ENCODE measurements around the gene MORN1.

DNA sequence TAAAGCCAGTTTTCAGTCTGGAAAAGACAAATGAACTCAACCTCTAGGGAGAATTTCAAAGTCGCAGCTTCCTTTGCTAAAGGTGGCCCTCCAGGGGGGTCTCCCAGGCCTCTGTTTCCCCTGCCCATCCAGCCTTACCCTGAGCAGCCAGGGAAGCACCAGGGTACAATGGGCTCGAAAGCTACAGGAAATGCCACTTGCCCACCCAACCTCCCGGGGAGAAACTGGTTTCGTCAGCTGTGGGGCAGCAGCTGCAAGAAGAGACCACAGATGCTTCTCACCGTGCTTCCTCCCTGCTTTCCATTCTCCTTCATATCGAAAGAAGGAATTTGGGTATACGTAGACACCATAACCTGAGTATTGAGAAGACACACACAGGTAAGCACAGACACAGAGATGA is 1.7 kb downstream of the MORN1 start:
- TF ChIP-seq POLR2A (IDR thresholded peaks at IDR 0.05): no peak
- TF ChIP-seq, protein P1, sequence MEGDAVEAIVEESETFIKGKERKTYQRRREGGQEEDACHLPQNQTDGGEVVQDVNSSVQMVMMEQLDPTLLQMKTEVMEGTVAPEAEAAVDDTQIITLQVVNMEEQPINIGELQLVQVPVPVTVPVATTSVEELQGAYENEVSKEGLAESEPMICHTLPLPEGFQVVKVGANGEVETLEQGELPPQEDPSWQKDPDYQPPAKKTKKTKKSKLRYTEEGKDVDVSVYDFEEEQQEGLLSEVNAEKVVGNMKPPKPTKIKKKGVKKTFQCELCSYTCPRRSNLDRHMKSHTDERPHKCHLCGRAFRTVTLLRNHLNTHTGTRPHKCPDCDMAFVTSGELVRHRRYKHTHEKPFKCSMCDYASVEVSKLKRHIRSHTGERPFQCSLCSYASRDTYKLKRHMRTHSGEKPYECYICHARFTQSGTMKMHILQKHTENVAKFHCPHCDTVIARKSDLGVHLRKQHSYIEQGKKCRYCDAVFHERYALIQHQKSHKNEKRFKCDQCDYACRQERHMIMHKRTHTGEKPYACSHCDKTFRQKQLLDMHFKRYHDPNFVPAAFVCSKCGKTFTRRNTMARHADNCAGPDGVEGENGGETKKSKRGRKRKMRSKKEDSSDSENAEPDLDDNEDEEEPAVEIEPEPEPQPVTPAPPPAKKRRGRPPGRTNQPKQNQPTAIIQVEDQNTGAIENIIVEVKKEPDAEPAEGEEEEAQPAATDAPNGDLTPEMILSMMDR (IDR thresholded peaks at IDR 0.05): no peak
